SK-N-SH (cell line): Measurements from ENCODE around the gene COL15A1.

ENCODE experiments used
- EP300 ChIP-seq, 2 experiments: IDR thresholded peaks; 2 replicates each; pipeline versions ENCODE4 v1.4.0 to v1.6.1; 2012; ENCODE audit warnings: borderline replicate concordance in 1 of 2, low read depth in 1 of 2, low read length in 1 of 2
- NRF1 ChIP-seq: IDR thresholded peaks from 2 replicates; pipeline ENCODE4 v1.6.1; 2012; ENCODE audit warnings: low read depth, mild to moderate bottlenecking, low read length
- TCF12 ChIP-seq: IDR thresholded peaks from 2 replicates; pipeline ENCODE4 v1.4.0; 2012
- YY1 ChIP-seq: IDR thresholded peaks from 2 replicates; pipeline ENCODE4 v1.4.0; 2012; ENCODE audit warnings: low read depth, mild to moderate bottlenecking
- TF ChIP-seq, protein P1 (sequence below): fragments of 200-600 bp; sonication (generic); IDR thresholded peaks from 2 replicates; pipeline ENCODE4 v1.6.1; 2017; ENCODE audit warnings: antibody characterized with exemption, mild to moderate bottlenecking, moderate library complexity
- TF ChIP-seq, protein P2 (sequence below): IDR thresholded peaks from 2 replicates; pipeline ENCODE4; 2012
- TF ChIP-seq, protein P3 (sequence below): IDR thresholded peaks from 2 replicates; pipeline ENCODE4 v1.4.0; 2012; ENCODE audit warnings: low read depth
- TF ChIP-seq, protein P4 (sequence below): fragments of 150-350 bp; IDR thresholded peaks from 2 replicates; pipeline ENCODE4 v1.6.1; 2017; ENCODE audit warnings: antibody characterized with exemption, low read length, low read depth, borderline replicate concordance

DNA sequence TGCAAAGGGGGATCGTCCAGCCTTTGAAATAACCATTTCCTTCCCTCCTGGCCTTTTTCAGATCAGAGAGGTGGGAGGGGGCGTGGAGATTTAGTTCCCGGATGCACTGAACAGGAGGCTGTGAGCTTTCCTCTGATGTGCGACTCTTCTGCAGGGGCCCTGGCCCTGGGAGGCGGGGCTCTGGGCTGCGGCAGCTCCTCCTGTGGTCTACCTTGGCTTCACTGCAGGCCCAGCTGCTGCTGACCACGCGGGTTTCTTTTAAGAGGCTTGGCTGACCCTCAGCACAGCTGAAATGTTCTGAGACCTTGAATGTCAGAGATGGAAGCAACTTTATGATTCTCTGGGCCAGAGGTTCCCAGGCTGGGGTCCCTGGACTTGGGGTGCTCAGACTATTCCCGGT is 27.0 kb upstream of the COL15A1 start:
- TF ChIP-seq EP300 (IDR thresholded peaks at IDR 0.05; ENCODE audit: borderline replicate concordance in 1 of 2, low read depth in 1 of 2, low read length in 1 of 2) (no peak), TCF12 (no peak), NRF1 (no peak), YY1 (no peak)
- TF ChIP-seq, protein P1, sequence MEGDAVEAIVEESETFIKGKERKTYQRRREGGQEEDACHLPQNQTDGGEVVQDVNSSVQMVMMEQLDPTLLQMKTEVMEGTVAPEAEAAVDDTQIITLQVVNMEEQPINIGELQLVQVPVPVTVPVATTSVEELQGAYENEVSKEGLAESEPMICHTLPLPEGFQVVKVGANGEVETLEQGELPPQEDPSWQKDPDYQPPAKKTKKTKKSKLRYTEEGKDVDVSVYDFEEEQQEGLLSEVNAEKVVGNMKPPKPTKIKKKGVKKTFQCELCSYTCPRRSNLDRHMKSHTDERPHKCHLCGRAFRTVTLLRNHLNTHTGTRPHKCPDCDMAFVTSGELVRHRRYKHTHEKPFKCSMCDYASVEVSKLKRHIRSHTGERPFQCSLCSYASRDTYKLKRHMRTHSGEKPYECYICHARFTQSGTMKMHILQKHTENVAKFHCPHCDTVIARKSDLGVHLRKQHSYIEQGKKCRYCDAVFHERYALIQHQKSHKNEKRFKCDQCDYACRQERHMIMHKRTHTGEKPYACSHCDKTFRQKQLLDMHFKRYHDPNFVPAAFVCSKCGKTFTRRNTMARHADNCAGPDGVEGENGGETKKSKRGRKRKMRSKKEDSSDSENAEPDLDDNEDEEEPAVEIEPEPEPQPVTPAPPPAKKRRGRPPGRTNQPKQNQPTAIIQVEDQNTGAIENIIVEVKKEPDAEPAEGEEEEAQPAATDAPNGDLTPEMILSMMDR: no peak
- TF ChIP-seq, protein P2, sequence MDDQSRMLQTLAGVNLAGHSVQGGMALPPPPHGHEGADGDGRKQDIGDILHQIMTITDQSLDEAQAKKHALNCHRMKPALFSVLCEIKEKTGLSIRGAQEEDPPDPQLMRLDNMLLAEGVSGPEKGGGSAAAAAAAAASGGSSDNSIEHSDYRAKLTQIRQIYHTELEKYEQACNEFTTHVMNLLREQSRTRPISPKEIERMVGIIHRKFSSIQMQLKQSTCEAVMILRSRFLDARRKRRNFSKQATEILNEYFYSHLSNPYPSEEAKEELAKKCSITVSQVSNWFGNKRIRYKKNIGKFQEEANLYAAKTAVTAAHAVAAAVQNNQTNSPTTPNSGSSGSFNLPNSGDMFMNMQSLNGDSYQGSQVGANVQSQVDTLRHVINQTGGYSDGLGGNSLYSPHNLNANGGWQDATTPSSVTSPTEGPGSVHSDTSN: no peak
- TF ChIP-seq, protein P3, sequence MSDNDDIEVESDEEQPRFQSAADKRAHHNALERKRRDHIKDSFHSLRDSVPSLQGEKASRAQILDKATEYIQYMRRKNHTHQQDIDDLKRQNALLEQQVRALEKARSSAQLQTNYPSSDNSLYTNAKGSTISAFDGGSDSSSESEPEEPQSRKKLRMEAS: no peak
- TF ChIP-seq, protein P4, sequence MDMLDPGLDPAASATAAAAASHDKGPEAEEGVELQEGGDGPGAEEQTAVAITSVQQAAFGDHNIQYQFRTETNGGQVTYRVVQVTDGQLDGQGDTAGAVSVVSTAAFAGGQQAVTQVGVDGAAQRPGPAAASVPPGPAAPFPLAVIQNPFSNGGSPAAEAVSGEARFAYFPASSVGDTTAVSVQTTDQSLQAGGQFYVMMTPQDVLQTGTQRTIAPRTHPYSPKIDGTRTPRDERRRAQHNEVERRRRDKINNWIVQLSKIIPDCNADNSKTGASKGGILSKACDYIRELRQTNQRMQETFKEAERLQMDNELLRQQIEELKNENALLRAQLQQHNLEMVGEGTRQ: no peak
